Superior temporal gyrus (tissue), 1 donor: Measurements from ENCODE around the gene SETD6.
"Not testable (repeated sequence)": the region's sequence is repeated elsewhere in the genome, so short reads cannot be mapped to it uniquely, and the experiment has no call there.

ENCODE experiments used
- DNase-seq: peaks from one replicate; pipeline ENCODE4 v3.0.0-alpha.2; 2016; ENCODE audit errors: extremely low spot score

SETD6 gene

DNA sequence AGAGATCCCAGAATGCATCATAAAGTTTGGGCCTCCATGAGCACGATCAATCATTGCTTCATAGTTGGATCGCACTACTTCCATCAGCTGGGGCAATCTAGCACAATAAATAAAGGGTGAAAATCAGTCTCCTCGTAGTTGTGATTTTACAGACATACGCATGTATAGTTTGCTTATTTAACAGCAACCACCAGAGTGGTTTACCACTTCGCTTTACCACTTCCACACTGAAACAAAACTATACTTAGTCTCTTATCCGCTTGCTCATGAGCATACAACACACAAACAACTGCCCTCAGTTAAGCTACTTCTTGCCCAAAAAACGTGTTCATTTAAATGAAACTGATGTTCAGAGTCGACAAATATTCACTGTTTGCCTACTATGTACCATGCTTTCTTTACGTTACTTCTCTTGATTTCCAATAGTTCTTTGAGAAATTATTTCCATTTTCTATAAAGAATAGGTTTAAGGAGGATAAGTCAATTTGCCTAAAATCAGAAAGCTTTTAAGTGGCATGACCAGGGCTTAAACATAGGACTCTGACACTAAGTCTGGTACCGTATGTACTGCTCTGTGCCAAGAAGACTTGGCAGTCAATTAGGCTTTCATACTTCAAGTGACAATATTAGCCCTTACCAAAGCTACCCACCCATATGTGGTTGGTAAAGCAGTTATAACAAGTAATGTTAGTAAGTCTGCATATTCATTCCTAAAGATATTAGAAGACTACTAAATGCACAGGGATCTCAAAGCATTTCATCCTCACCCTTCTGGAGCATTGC lies 22.0 kb downstream of the SETD6 start:
- DNase-seq, result no peak

DNA sequence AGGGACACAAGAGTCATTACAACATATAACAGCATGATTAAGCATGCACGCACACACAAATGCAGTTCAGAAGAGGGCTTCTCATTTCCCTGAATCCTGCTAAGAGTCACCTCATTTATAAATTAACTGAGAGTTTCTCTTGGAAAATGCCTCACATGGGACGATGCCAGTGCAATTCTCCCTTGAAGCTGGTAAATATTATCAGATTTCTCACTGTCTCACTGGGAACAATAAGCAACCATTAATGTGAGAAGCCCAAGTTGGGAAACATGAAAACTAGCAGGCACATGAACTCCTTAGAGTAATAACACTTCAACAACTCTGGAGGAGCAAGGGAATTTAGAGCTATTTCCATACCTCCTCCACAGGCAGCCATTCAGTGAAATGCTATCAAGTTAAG lies 26.4 kb downstream of the SETD6 start:
- DNase-seq, result no peak

DNA sequence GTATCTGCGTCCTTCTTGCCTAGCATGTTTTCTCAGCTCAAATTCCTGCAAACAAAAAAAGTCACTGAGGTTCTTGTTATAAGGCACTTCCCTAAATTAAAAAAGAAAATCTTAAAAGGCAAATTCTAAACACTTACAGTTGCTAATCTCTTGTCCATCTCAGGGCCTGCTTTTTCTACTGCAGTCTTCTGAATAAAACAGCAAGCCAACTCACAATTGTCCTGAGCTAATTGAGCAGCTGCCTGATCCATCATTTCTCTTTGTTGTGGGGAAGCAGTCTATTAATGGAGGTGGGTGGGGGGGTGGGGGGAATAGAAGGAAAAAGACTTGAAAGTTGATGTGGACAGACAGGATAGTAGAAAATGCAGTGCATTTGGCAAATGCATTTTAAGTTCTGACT lies 27.0 kb downstream of the SETD6 start:
- no peak for DNase-seq

DNA sequence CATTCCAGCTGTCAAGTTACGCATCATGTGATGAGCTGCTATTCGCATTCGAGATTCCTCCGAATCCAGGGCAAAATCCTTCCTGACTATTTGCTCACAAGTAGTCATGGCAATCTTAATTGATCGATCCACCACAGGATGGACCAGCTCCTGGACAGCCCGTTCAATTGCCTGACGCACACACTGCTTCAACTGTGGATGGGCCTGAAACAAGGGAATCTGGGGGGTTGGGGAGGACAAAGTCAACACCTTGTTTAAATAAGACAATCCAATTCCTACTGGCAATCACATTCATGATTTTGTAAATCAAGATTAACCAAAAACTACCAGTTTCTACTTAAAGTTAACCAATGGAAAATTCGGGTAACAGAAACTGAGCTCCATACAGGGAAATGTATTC lies 28.4 kb downstream of the SETD6 start:
- DNase-seq, result no peak

DNA sequence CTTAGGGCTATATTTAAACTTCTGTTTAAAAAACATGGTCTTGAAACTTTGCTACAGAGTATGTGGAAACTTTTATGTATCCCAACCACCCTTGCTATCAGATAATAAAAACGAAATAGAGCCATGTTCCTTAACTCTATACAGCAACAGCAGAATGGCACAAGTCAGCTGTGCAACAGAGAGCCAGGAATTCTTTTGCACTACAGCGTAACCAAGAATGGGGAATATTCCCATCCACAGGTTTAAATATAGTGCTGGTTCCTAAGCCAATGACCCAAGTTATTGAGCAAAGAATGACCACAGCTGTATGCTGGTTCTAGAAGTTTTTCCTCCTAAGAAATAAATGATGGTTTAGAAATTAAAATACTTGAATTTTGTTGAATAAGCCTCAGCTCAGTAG lies 33.1 kb downstream of the SETD6 start:
- DNase-seq, result no peak

DNA sequence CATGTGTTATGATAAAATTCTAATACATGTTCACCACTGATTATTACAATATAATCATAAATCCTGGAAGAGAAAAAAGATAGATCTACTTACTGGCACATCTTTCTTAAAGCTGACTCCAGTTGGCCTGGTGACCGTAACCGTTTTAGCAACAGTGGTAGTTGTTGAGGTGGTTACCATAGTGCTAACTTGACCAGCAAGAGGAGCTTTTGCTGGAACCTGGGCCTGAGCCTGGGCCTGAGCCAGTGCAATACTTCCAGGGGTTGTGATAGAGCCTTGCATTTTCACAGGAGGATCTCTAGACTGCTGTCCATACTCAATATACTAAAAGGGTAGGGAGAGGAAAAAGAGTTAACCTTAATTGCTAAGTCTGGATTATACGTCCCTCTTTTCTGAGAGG lies 36.2 kb downstream of the SETD6 start:
- DNase-seq, result no peak

DNA sequence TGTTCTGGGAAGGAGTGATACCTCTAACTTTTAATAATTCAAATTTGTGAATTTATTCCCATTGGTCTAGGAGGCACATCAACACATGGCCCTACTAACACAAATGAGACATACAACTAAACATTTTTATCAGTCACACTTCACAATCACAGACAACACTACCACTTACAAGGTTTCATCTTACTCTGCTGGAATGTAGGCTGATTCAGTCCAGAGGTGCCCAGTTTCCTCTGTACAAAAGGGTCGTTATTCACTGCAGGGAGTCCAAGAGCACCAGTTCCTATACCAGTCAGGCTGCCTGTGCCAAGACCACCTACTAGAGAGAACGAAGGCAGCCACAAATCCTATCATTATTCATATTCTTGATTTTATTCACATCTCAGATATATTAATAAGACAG lies 41.4 kb downstream of the SETD6 start:
- no peak for DNase-seq

DNA sequence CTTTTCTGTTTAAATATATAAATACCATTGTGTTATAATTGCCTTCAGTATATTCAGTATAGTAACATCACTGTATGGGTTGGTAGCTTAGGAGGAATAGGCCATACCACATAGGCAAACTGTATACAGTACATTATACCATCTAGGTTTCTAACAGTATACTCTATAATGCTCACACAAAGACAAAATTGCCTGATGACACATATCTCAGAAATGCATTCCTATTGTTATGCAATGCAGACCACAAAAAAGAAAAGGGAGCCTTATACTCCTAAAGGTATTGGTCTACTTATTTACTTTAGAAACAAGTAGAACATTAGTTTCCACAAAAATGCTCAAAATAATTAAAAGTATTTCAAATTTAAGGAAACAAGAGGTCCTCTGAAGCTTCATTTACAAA lies 47.9 kb downstream of the SETD6 start:
- no peak for DNase-seq

DNA sequence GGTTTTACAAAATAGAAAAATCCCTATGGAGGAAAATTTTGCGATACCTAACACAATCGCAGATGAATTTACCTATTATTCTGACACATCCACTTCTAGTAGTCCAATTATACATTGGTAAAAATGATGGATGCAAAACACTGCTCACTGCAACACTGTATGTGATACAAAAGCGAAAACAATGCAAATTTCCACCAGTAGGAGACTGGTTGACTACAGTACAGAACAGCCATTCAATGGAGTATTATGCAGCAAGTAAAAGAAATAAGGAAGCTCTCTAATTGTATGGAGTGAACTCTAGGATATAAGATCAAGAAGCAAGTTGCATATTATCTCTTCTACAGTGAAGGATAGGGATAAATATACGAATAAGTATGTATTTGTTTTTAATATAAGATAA lies 48.5 kb downstream of the SETD6 start:
- no peak for DNase-seq

DNA sequence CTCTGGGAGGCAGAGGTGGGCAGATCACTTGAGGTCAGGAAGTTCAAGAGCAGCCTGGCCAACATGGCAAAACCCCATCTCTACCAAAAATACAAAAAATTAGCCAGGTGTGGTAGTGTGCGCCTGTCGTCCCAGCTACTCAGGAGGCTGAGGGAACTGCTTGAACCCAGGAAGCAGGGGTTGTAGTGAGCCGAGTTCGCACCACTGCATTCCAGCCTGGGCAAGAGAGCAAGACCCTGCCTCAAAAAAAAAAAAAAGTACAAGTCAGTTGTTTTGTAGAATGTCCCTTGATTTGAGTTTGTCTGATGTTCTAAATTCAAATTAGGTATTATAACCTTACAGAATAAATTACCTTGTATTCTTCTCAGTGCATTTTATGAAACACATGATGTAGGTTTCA lies 50.4 kb downstream of the SETD6 start:
- not testable (repeated sequence) for DNase-seq
